B cell (primary cell): ENCODE data around the gene RIT2. TPM values are rescaled to one million over a fixed set of nuclear protein-coding genes. Genes with fewer than 3 reads are reported as not detected.

Experiments
- ATAC-seq: fragments of 200-7000 bp; cut with Tn5 transposase; one replicate; pipeline ENCODE4 v1.10.0; 2021; ENCODE audit warnings: low read depth, mild to moderate bottlenecking, moderate number of reproducible peaks, moderate library complexity
- CTCF ChIA-PET: fragments of 350-600 bp; sonication (Branson Sonifier 250); formaldehyde crosslinking; loops from one replicate; lab custom pipeline; 2021; ENCODE audit warnings: antibody characterized with exemption, inconsistent platforms; lab: Charles Lee
- POLR2A ChIA-PET: fragments of 350-600 bp; sonication (Branson Sonifier 250); formaldehyde crosslinking; loops from one replicate; lab custom pipeline; 2021; ENCODE audit warnings: antibody characterized with exemption; lab: Charles Lee
- DNase-seq: peaks from one replicate; pipeline ENCODE4 v3.0.0; 2013
- H2AFZ ChIP-seq: 2 replicates; pipeline ENCODE4 v1.6.1; 2012; ENCODE audit warnings: mild to moderate bottlenecking, low read depth, low read length; ENCODE audit not compliant: insufficient read depth, poor library complexity, severe bottlenecking
- H3K27ac ChIP-seq, 2 donors: 1 replicate in 1 of 2; 2 replicates in 1 of 2; pipeline ENCODE4 v1.5.1; 2012 to 2013; ENCODE audit warnings: low read length in 2 of 2, mild to moderate bottlenecking in 2 of 2, moderate library complexity in 1 of 2
- H3K27me3 ChIP-seq, 4 experiments: fragments of 200-600 bp in 1 of 4; sonication (generic) in 1 of 4; replicated peaks in 1 of 4; 1 replicate in 2 of 4; 2 replicates in 2 of 4; pipeline versions ENCODE4 v1.6.1 to v1.7.0; 2013 to 2016; ENCODE audit warnings: low read length in 3 of 4, mild to moderate bottlenecking in 2 of 4, mixed read lengths in 1 of 4, moderate library complexity in 1 of 4; ENCODE audit not compliant: insufficient read depth in 4 of 4, control insufficient read depth in 3 of 4; ENCODE audit errors: control extremely low read depth in 1 of 4
- H3K36me3 ChIP-seq, 2 experiments: replicated peaks in 1 of 2; 1 replicate in 1 of 2; 2 replicates in 1 of 2; pipeline versions ENCODE4 v1.6.1 to v1.7.1; 2013; ENCODE audit warnings: low read length in 1 of 2; ENCODE audit not compliant: insufficient read depth in 2 of 2, control insufficient read depth in 1 of 2; ENCODE audit errors: control extremely low read depth in 1 of 2, extremely low read depth in 1 of 2
- H3K4me1 ChIP-seq, 2 donors: fragments of 200-600 bp in 1 of 2; sonication (generic) in 1 of 2; 1 replicate in 1 of 2; 2 replicates in 1 of 2; pipeline versions ENCODE4 v1.5.1 to v1.6.1; 2013 to 2017; ENCODE audit warnings: low read length in 2 of 2; ENCODE audit not compliant: control insufficient read depth in 2 of 2, insufficient read depth in 2 of 2
- H3K4me2 ChIP-seq: replicated peaks from 2 replicates; pipeline ENCODE3; 2012; ENCODE audit warnings: mild to moderate bottlenecking, low read depth, low read length; ENCODE audit not compliant: poor library complexity, severe bottlenecking
- H3K4me3 ChIP-seq, 5 experiments: fragments of 200-600 bp in 1 of 5; sonication (generic) in 1 of 5; 1 replicate in 3 of 5; 2 replicates in 2 of 5; pipeline versions ENCODE4 v1.5.1 to v1.7.0; 2011 to 2016; ENCODE audit warnings: low read length in 4 of 5, mild to moderate bottlenecking in 4 of 5, low read depth in 2 of 5, control low read depth in 1 of 5, moderate library complexity in 1 of 5; ENCODE audit not compliant: insufficient read depth in 1 of 5; ENCODE audit errors: control extremely low read depth in 1 of 5, extremely low read depth in 1 of 5
- H3K79me2 ChIP-seq: fragments of 200-600 bp; sonication (generic); one replicate; pipeline ENCODE4 v1.6.0; 2016; ENCODE audit warnings: low read length; ENCODE audit not compliant: control insufficient read depth, insufficient read depth
- H3K9ac ChIP-seq: fragments of 200-600 bp; sonication (generic); 2 replicates; pipeline ENCODE4 v1.6.1; 2017; ENCODE audit warnings: mild to moderate bottlenecking, low read length, moderate library complexity
- H3K9me3 ChIP-seq, 3 donors: one replicate each; pipeline versions ENCODE4 v1.6.1 to v1.7.1; 2013; ENCODE audit warnings: low read length in 2 of 3; ENCODE audit not compliant: control insufficient read depth in 2 of 3, insufficient read depth in 1 of 3; ENCODE audit errors: control extremely low read depth in 1 of 3
- H4K20me1 ChIP-seq: 2 replicates; pipeline ENCODE4 v1.6.0; 2012; ENCODE audit warnings: mild to moderate bottlenecking, low read length; ENCODE audit not compliant: insufficient read depth, control insufficient read depth, poor library complexity, severe bottlenecking
- H3K27ac Mint-ChIP-seq: one replicate; pipeline ENCODE4 v1.8.0; 2021; ENCODE audit warnings: mixed read lengths
- H3K27me3 Mint-ChIP-seq: one replicate; pipeline ENCODE4 v1.8.0; 2021; ENCODE audit warnings: mixed read lengths
- H3K4me1 Mint-ChIP-seq: one replicate; pipeline ENCODE4 v1.8.0; 2021; ENCODE audit warnings: mixed read lengths
- H3K4me3 Mint-ChIP-seq: one replicate; pipeline ENCODE4 v1.8.0; 2021; ENCODE audit warnings: mixed read lengths
- H3K9me3 Mint-ChIP-seq: one replicate; pipeline ENCODE4 v1.8.0; 2022; ENCODE audit warnings: mixed read lengths; ENCODE audit not compliant: insufficient read depth
- CTCF ChIP-seq: fragments of 200-600 bp; IDR thresholded peaks from one replicate; pipeline ENCODE4 v1.8.0; 2022; ENCODE audit warnings: antibody characterized with exemption, mild to moderate bottlenecking
- EZH2 ChIP-seq: IDR thresholded peaks from 2 replicates; pipeline ENCODE4 v1.6.1; 2012; ENCODE audit warnings: borderline replicate concordance, low read depth, mild to moderate bottlenecking, moderate library complexity, low read length; ENCODE audit not compliant: insufficient read depth, poor library complexity, severe bottlenecking
- WGBS: methylation state at CpG from one replicate; pipeline ENCODE4 v1.1.5; 2013; ENCODE audit warnings: missing lambda C conversion rate; ENCODE audit not compliant: insufficient coverage; 5-methylcytosine and 5-hydroxymethylcytosine counted together
- intact Hi-C: fragments of 100-400 bp; cut with micrococcal nuclease; formaldehyde crosslinking; loops from one replicate; pipeline ENCODE4 v1.10.0; 2022
- polyA plus RNA-seq: library from polyadenylated mRNA; depleted of rRNA; stranded (reverse); fragments of >200 nt; gene quantifications from 2 replicates; pipeline ENCODE4 v1.2.3, GENCODE V29; 2012
- total RNA-seq, 2 donors: library from RNA; stranded (reverse); fragments of 120-200 nt in 1 of 2; gene quantifications; 1 replicate in 1 of 2; 2 replicates in 1 of 2; pipeline versions ENCODE4 v1.2.3 to v1.2.4, GENCODE V29; 2013 to 2022

Gene RIT2
- total and polyA plus RNA-seq, 2 donors (not counting 1 experiment from before 2014, with no cell fraction given), result not detected

- ChIA-PET CTCF (no interaction called here), POLR2A (no interaction called here)
- no peaks in the 10 kb centered on the region for H3K36me3 ChIP-seq
These were observed 186.3 kb downstream of the RIT2 start for GRCh38 chr18:42929181-42929580.

GRCh38 chr18:42925036-42925435 is 190.4 kb downstream of the RIT2 start:
- Mint-ChIP-seq H3K27me3 (no peaks in the 10 kb centered on the region), H3K4me3 (no peak overlapping the region), H3K9me3 (no peaks in the 10 kb centered on the region), H3K4me1 (no peaks in the 10 kb centered on the region), H3K27ac (no peak overlapping the region)
- ATAC-seq, result no peak
- H3K9me3 ChIP-seq, result no peaks in the 10 kb centered on the region
- WGBS, result 83% methylated on average over 1 of the region's 2 CpGs
- no peak overlapping the region for H3K27ac ChIP-seq
- H3K4me3 ChIP-seq, result no peak overlapping the region
- no peaks in the 10 kb centered on the region for H3K79me2 ChIP-seq
- H3K36me3 ChIP-seq, result no peaks in the 10 kb centered on the region
- H2AFZ ChIP-seq, result no peak overlapping the region
- ChIA-PET CTCF (no interaction called here), POLR2A (no interaction called here)
- no peak overlapping the region for H3K9ac ChIP-seq
- intact Hi-C loops, result no loop called here
- TF ChIP-seq EZH2, result no peak
- no peak for TF ChIP-seq CTCF
- no peak overlapping the region for H3K4me2 ChIP-seq
- DNase-seq, result no peak
- no peaks in the 10 kb centered on the region for H3K27me3 ChIP-seq
- no peaks in the 10 kb centered on the region for H3K4me1 ChIP-seq
- H4K20me1 ChIP-seq, result no peaks in the 10 kb centered on the region

More at GRCh38 chr18:42929181-42929580, 186.3 kb downstream of the RIT2 start:
- Histone ChIP-seq H3K9me3 (no peaks in the 10 kb centered on the region), H3K79me2 (no peaks in the 10 kb centered on the region), H4K20me1 (no peaks in the 10 kb centered on the region), H3K27me3 (no peaks in the 10 kb centered on the region), H3K9ac (no peak overlapping the region), H3K4me3 (no peak overlapping the region), H3K4me2 (no peak overlapping the region), H3K4me1 (no peaks in the 10 kb centered on the region), H3K27ac (no peak overlapping the region), H2AFZ (no peak overlapping the region)
- Mint-ChIP-seq H3K9me3 (peaks cover 2% of the 10 kb centered on the region), H3K27ac (no peak overlapping the region), H3K27me3 (no peaks in the 10 kb centered on the region), H3K4me3 (no peak overlapping the region), H3K4me1 (no peaks in the 10 kb centered on the region)
- TF ChIP-seq CTCF, result no peak
- TF ChIP-seq EZH2, result no peak
- ATAC-seq, result no peak
- intact Hi-C loops, result no loop called here
- DNase-seq, result no peak
- no CpG with 5 or more reads among the region's 1 CpG for whole genome bisulfite sequencing
